Astrocyte (in vitro differentiated cells and primary cell): ENCODE data around the gene DGCR2. TPM values are rescaled to one million over a fixed set of nuclear protein-coding genes. Genes with fewer than 3 reads are reported as not detected.

Experiments used
- DNase-seq: peaks from one replicate; pipeline ENCODE4 v3.0.0-alpha.2; 2010; ENCODE audit warnings: low read depth
- FAIRE-seq: peaks from 2 replicates; lab custom pipeline; 2011; peaks lifted over from hg19 to GRCh38; lab: Jason Lieb, UNC
- H2AFZ ChIP-seq: 2 replicates; pipeline ENCODE4 v1.6.0; 2012; ENCODE audit warnings: low read depth, low read length, inconsistent platforms
- H3K27ac ChIP-seq: 2 replicates; pipeline ENCODE4 v1.5.1; 2011; ENCODE audit warnings: low read depth, low read length, inconsistent platforms
- H3K27me3 ChIP-seq: 2 replicates; pipeline ENCODE4 v1.6.0; 2011; ENCODE audit warnings: low read length, inconsistent platforms; ENCODE audit not compliant: insufficient read depth
- H3K36me3 ChIP-seq: 2 replicates; pipeline ENCODE4 v1.5.1; 2011; ENCODE audit warnings: low read length, inconsistent platforms; ENCODE audit not compliant: insufficient read depth
- H3K4me1 ChIP-seq: 2 replicates; pipeline ENCODE4 v1.5.1; 2011; ENCODE audit warnings: low read length, inconsistent platforms; ENCODE audit not compliant: insufficient read depth
- H3K4me2 ChIP-seq: 2 replicates; pipeline ENCODE4 v1.6.0; 2012; ENCODE audit warnings: low read length, inconsistent platforms
- H3K4me3 ChIP-seq: 2 replicates; pipeline ENCODE4 v1.5.1; 2011; ENCODE audit warnings: low read depth, mild to moderate bottlenecking, low read length, inconsistent platforms; ENCODE audit not compliant: insufficient read depth
- H3K79me2 ChIP-seq: 2 replicates; pipeline ENCODE4 v1.6.0; 2012; ENCODE audit warnings: mild to moderate bottlenecking, low read length, inconsistent platforms; ENCODE audit not compliant: insufficient read depth
- H3K9ac ChIP-seq: 2 replicates; pipeline ENCODE4 v1.6.0; 2012; ENCODE audit warnings: mild to moderate bottlenecking, low read length, inconsistent platforms
- H3K9me3 ChIP-seq: 2 replicates; pipeline ENCODE4 v1.5.1; 2012; ENCODE audit warnings: low read depth, mild to moderate bottlenecking, low read length, inconsistent platforms; ENCODE audit not compliant: insufficient read depth
- H4K20me1 ChIP-seq: 2 replicates; pipeline ENCODE4 v1.6.0; 2012; ENCODE audit warnings: low read length, inconsistent platforms; ENCODE audit not compliant: insufficient read depth
- H3K27ac Mint-ChIP-seq: one replicate; pipeline ENCODE4 v1.8.0; 2021; ENCODE audit warnings: mild to moderate bottlenecking, mixed read lengths; ENCODE audit not compliant: unreplicated experiment
- H3K27me3 Mint-ChIP-seq: one replicate; pipeline ENCODE4 v1.8.0; 2021; ENCODE audit warnings: low read depth, mixed read lengths; ENCODE audit not compliant: unreplicated experiment
- H3K36me3 Mint-ChIP-seq: one replicate; pipeline ENCODE4 v1.8.0; 2021; ENCODE audit warnings: low read depth, mixed read lengths; ENCODE audit not compliant: unreplicated experiment
- H3K4me1 Mint-ChIP-seq: one replicate; pipeline ENCODE4 v1.8.0; 2021; ENCODE audit warnings: low read depth, mixed read lengths; ENCODE audit not compliant: unreplicated experiment
- H3K4me3 Mint-ChIP-seq: one replicate; pipeline ENCODE4 v1.8.0; 2021; ENCODE audit warnings: mild to moderate bottlenecking, moderate library complexity, mixed read lengths; ENCODE audit not compliant: unreplicated experiment
- H3K9me3 Mint-ChIP-seq: one replicate; pipeline ENCODE4 v1.8.0; 2021; ENCODE audit warnings: mild to moderate bottlenecking, mixed read lengths; ENCODE audit not compliant: unreplicated experiment
- EZH2 ChIP-seq: IDR thresholded peaks from 2 replicates; pipeline ENCODE4 v1.6.1; 2012; ENCODE audit warnings: mild to moderate bottlenecking, low read length, inconsistent platforms; ENCODE audit not compliant: insufficient read depth
- total RNA-seq: library from RNA; stranded (reverse); gene quantifications from 2 replicates; pipeline ENCODE4 v1.2.1, GENCODE V29; 2021
- TF ChIP-seq, protein P1 (sequence below): IDR thresholded peaks from 2 replicates; pipeline ENCODE4 v1.5.1; 2011; ENCODE audit warnings: low read depth, mild to moderate bottlenecking, inconsistent platforms, low read length, moderate library complexity; ENCODE audit not compliant: insufficient read depth

DGCR2 gene
- total RNA-seq, 1 donor from 2014 or later, result 49.4 TPM

DNA sequence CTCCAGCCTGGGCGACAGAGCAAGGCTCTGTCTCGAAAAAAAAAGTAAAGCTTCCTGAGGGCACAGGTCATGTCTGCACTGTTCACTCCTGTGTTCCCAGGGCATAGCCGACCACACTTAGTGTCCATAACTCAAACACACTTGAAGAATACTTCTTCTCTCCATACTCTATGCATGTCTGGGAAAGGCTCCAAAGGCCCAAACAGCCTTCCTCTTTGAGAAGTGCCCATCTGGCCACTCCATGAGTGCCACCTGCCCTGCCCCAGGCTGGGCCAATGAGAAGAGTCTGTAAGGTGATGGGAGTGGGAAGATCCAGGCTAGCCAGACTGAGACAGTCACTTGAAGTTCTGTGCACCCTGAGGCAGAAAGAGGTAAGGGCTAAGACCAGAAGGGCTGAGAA lies 24.7 kb downstream of the DGCR2 start:
- Histone ChIP-seq H3K79me2 (peaks cover 71% of the 10 kb centered on the region), H3K27ac (no peak overlapping the region)
- no peak overlapping the region for H3K27ac Mint-ChIP-seq

DNA sequence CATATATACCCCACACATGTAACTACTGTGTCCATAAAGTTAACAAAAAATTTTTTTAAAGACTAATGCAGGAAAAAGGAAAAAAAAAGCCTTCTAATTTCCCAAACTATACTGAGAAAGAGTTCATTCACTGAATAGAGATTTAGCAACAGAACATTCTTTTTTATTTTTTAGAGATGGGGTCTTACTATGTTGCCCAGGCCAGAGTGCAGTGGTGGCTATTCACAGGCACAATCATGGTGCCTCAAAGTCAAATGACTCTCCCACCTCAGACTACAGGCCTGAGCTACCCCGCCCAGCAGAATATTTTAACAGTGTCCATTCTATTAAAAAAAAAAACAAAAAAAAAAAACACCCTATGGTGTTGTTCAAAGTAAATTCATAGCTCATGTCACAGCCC lies 25.7 kb downstream of the DGCR2 start:
- peaks cover 4% of the 10 kb centered on the region for H3K4me1 Mint-ChIP-seq
- Histone ChIP-seq H3K4me2 (no peak overlapping the region), H3K27ac (no peak overlapping the region), H3K9ac (no peak overlapping the region), H3K36me3 (no peaks in the 10 kb centered on the region), H3K79me2 (peaks cover 64% of the 10 kb centered on the region), H3K9me3 (no peaks in the 10 kb centered on the region), H4K20me1 (peaks cover 75% of the 10 kb centered on the region), H3K27me3 (no peaks in the 10 kb centered on the region), H3K4me1 (no peaks in the 10 kb centered on the region), H2AFZ (no peak overlapping the region), H3K4me3 (no peak overlapping the region)
- H3K4me3 Mint-ChIP-seq, result no peak overlapping the region
- peaks cover 4% of the 10 kb centered on the region for H3K36me3 Mint-ChIP-seq
- H3K27ac Mint-ChIP-seq, result no peak overlapping the region
- FAIRE-seq (no peak), DNase-seq (no peak)
- no peak for TF ChIP-seq EZH2
- TF ChIP-seq, protein P1, sequence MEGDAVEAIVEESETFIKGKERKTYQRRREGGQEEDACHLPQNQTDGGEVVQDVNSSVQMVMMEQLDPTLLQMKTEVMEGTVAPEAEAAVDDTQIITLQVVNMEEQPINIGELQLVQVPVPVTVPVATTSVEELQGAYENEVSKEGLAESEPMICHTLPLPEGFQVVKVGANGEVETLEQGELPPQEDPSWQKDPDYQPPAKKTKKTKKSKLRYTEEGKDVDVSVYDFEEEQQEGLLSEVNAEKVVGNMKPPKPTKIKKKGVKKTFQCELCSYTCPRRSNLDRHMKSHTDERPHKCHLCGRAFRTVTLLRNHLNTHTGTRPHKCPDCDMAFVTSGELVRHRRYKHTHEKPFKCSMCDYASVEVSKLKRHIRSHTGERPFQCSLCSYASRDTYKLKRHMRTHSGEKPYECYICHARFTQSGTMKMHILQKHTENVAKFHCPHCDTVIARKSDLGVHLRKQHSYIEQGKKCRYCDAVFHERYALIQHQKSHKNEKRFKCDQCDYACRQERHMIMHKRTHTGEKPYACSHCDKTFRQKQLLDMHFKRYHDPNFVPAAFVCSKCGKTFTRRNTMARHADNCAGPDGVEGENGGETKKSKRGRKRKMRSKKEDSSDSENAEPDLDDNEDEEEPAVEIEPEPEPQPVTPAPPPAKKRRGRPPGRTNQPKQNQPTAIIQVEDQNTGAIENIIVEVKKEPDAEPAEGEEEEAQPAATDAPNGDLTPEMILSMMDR, result no peak
- H3K27me3 Mint-ChIP-seq, result no peaks in the 10 kb centered on the region
- H3K9me3 Mint-ChIP-seq, result no peaks in the 10 kb centered on the region

More for the DNA sequence above, 24.7 kb downstream of the DGCR2 start:
- Histone ChIP-seq H3K4me2 (no peak overlapping the region), H3K36me3 (no peaks in the 10 kb centered on the region), H4K20me1 (peaks cover 76% of the 10 kb centered on the region), H3K9me3 (no peaks in the 10 kb centered on the region), H3K4me3 (no peak overlapping the region), H3K9ac (no peak overlapping the region), H3K27me3 (no peaks in the 10 kb centered on the region), H2AFZ (no peak overlapping the region), H3K4me1 (no peaks in the 10 kb centered on the region)
- TF ChIP-seq, protein P1, result no peak
- TF ChIP-seq EZH2, result no peak
- peaks cover 4% of the 10 kb centered on the region for H3K36me3 Mint-ChIP-seq
- no peak overlapping the region for H3K4me3 Mint-ChIP-seq
- H3K9me3 Mint-ChIP-seq, result no peaks in the 10 kb centered on the region
- H3K4me1 Mint-ChIP-seq, result peaks cover 4% of the 10 kb centered on the region
- H3K27me3 Mint-ChIP-seq, result no peaks in the 10 kb centered on the region
- FAIRE-seq, result no peak
- DNase-seq, result no peak

DNA sequence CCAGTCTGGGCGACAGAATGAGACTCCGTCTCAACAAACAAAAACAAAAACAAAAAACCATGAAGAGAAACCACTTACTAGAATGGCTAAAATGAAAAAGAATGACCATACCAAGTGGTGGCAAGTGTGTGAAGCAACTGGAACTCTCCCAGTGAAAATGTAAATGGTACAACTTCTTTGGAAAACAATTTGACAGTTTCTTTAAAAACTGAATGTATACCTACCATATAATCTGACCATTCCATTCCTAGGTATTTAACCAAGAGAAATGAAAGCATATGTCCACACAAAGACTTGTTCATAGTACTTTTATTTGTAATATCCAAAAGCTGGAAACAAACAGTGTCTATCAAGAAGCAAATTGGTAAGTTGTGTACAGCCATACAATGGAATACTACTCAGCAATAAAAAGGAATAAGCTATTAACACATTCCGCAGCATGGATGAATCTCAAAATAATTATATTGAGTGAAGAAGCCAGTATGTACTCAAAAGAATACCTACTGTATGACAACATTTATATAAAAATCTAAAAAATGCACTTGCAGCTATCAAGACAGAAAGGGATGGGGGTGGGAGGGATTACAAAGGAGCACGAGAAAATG lies 27.7 kb downstream of the DGCR2 start:
- no peaks in the 10 kb centered on the region for H3K4me1 ChIP-seq
- H3K36me3 ChIP-seq, result no peaks in the 10 kb centered on the region
- peaks cover 52% of the 10 kb centered on the region for H3K79me2 ChIP-seq
- no peaks in the 10 kb centered on the region for H3K27me3 ChIP-seq
- H3K9me3 Mint-ChIP-seq, result no peaks in the 10 kb centered on the region
- no peak overlapping the region for H3K27ac Mint-ChIP-seq
- TF ChIP-seq, protein P1, result no peak
- TF ChIP-seq EZH2, result no peak
- H3K4me1 Mint-ChIP-seq, result peaks cover 4% of the 10 kb centered on the region
- no peak for FAIRE-seq
- no peak overlapping the region for H2AFZ ChIP-seq
- H3K9me3 ChIP-seq, result no peaks in the 10 kb centered on the region
- H3K36me3 Mint-ChIP-seq, result peaks cover 4% of the 10 kb centered on the region
- H3K27ac ChIP-seq, result no peak overlapping the region
- H3K4me3 ChIP-seq, result no peak overlapping the region
- no peak for DNase-seq
- H3K9ac ChIP-seq, result no peak overlapping the region
- H3K4me3 Mint-ChIP-seq, result no peak overlapping the region
- H4K20me1 ChIP-seq, result peaks cover 73% of the 10 kb centered on the region
- H3K4me2 ChIP-seq, result no peak overlapping the region
- H3K27me3 Mint-ChIP-seq, result no peaks in the 10 kb centered on the region
